ENCODE results near the gene SMOC2. TPM values are rescaled to one million over a fixed set of nuclear protein-coding genes. Genes with fewer than 3 reads are reported as not detected.

Gene SMOC2
- polyA plus RNA-seq, 1 donor (not counting 4 experiments of a cell fraction or from before 2014, with no cell fraction given): 1.1 TPM

DNA sequence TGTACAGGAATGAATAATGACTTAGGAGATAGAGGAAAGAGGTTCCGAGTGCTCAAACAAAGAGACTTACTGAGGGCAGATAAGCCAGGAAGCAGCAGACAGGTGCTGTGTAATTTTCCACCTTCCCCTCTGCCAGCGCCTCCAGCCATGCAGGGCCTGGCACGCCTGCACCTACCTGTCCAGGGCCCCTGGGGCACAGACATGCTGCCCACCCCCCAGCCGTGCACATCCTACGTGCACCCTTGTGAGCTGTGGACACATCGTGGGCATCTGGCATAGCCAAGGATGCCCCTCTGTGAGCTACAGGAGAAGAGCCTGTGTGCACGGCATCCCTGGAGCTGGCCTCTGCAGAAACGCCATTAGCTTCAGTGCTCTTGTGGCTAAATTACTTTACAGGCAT lies 7.1 kb upstream of the SMOC2 start:
- TF ChIP-seq, protein P1, sequence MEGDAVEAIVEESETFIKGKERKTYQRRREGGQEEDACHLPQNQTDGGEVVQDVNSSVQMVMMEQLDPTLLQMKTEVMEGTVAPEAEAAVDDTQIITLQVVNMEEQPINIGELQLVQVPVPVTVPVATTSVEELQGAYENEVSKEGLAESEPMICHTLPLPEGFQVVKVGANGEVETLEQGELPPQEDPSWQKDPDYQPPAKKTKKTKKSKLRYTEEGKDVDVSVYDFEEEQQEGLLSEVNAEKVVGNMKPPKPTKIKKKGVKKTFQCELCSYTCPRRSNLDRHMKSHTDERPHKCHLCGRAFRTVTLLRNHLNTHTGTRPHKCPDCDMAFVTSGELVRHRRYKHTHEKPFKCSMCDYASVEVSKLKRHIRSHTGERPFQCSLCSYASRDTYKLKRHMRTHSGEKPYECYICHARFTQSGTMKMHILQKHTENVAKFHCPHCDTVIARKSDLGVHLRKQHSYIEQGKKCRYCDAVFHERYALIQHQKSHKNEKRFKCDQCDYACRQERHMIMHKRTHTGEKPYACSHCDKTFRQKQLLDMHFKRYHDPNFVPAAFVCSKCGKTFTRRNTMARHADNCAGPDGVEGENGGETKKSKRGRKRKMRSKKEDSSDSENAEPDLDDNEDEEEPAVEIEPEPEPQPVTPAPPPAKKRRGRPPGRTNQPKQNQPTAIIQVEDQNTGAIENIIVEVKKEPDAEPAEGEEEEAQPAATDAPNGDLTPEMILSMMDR (optimal IDR thresholded peaks at IDR 0.05 in 1 of 3, IDR thresholded peaks at IDR 0.05 in 1 of 3, conservative IDR thresholded peaks at IDR 0.05 in 1 of 3; ENCODE audit: extremely low read depth in 1 of 3, insufficient read depth in 2 of 3, low read length in 3 of 3): no peak
- Histone ChIP-seq H4K20me1 (ENCODE audit: control insufficient read depth, extremely low read depth, insufficient read depth, low read length) (no peaks in the 10 kb centered on the region), H3K4me2 (ENCODE audit: control insufficient read depth, extremely low read depth, insufficient read depth, low read depth, low read length) (no peak overlapping the region), H3K4me3 (ENCODE audit: control insufficient read depth in 2 of 3, extremely low read depth in 1 of 3, insufficient read depth in 2 of 3, low read depth in 1 of 3, low read length in 3 of 3) (no peak overlapping the region), H3K9me3 (ENCODE audit: control insufficient read depth, low read depth, low read length) (no peaks in the 10 kb centered on the region), H2AFZ (ENCODE audit: control insufficient read depth, low read length) (no peak overlapping the region), H3K4me1 (ENCODE audit: control insufficient read depth, extremely low read depth, insufficient read depth, low read length) (peaks cover 5% of the 10 kb centered on the region), H3K27ac (ENCODE audit: control insufficient read depth, insufficient read depth, low read length) (no peak overlapping the region), H3K27me3 (ENCODE audit: control insufficient read depth, extremely low read depth, insufficient read depth, low read length) (peaks cover 11% of the 10 kb centered on the region), H3K9me1 (ENCODE audit: control insufficient read depth, extremely low read depth, insufficient read depth, low read length) (no peaks in the 10 kb centered on the region), H3K79me2 (ENCODE audit: control insufficient read depth, insufficient read depth, low read length) (no peaks in the 10 kb centered on the region), H3K9ac (ENCODE audit: control insufficient read depth, extremely low read depth, insufficient read depth, low read length) (no peak overlapping the region), H3K36me3 (ENCODE audit: control insufficient read depth in 2 of 2, extremely low read depth in 1 of 2, insufficient read depth in 2 of 2, low read length in 2 of 2) (no peaks in the 10 kb centered on the region)
- no peak for FAIRE-seq
- no peak for DNase-seq (ENCODE audit: low read depth, low spot score)
- dilution Hi-C loops (cut with MboI; ENCODE audit: extremely low pct_ligation_motif_present, low sequenced_read_pairs): no loop called here

DNA sequence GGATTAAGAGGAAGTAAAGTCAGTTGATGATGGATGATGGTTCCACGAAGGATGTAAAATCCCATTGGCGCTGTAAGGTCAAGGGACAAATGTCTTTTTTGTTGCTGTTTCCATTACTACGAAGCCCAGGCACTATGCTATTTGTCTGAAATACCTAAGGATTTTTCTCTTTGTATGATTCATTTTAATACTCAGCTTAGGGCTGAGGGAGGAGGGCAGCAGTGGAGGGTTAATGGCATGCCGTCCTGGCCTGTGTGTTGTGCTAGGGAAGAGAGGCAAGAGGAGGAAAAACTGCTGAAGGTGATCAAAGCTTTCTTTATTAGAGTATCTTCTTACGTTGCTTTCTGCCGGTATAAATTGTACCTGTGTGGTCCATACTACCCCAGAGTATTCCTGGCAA lies 6.5 kb upstream of the SMOC2 start:
- Histone ChIP-seq H3K79me2 (ENCODE audit: control insufficient read depth, insufficient read depth, low read length) (no peaks in the 10 kb centered on the region), H3K27ac (ENCODE audit: control insufficient read depth, insufficient read depth, low read length) (no peak overlapping the region), H2AFZ (ENCODE audit: control insufficient read depth, low read length) (no peak overlapping the region), H3K9ac (ENCODE audit: control insufficient read depth, extremely low read depth, insufficient read depth, low read length) (no peak overlapping the region), H3K27me3 (ENCODE audit: control insufficient read depth, extremely low read depth, insufficient read depth, low read length) (peaks cover 14% of the 10 kb centered on the region), H3K4me2 (ENCODE audit: control insufficient read depth, extremely low read depth, insufficient read depth, low read depth, low read length) (no peak overlapping the region), H3K4me1 (ENCODE audit: control insufficient read depth, extremely low read depth, insufficient read depth, low read length) (peaks cover 5% of the 10 kb centered on the region), H3K9me1 (ENCODE audit: control insufficient read depth, extremely low read depth, insufficient read depth, low read length) (no peaks in the 10 kb centered on the region), H3K9me3 (ENCODE audit: control insufficient read depth, low read depth, low read length) (no peaks in the 10 kb centered on the region), H4K20me1 (ENCODE audit: control insufficient read depth, extremely low read depth, insufficient read depth, low read length) (no peaks in the 10 kb centered on the region), H3K36me3 (ENCODE audit: control insufficient read depth in 2 of 2, extremely low read depth in 1 of 2, insufficient read depth in 2 of 2, low read length in 2 of 2) (no peaks in the 10 kb centered on the region), H3K4me3 (ENCODE audit: control insufficient read depth in 2 of 3, extremely low read depth in 1 of 3, insufficient read depth in 2 of 3, low read depth in 1 of 3, low read length in 3 of 3) (no peak overlapping the region)
- dilution Hi-C loops (cut with MboI; ENCODE audit: extremely low pct_ligation_motif_present, low sequenced_read_pairs): no loop called here
- TF ChIP-seq, protein P1 (optimal IDR thresholded peaks at IDR 0.05 in 1 of 3, IDR thresholded peaks at IDR 0.05 in 1 of 3, conservative IDR thresholded peaks at IDR 0.05 in 1 of 3; ENCODE audit: extremely low read depth in 1 of 3, insufficient read depth in 2 of 3, low read length in 3 of 3): no peak
- no peak for TF ChIP-seq EZH2 (IDR thresholded peaks at IDR 0.05; ENCODE audit: low read length)
- no peak for DNase-seq (ENCODE audit: low read depth, low spot score)
- FAIRE-seq: no peak
